Activated T-cell treated with anti-CD3 and anti-CD28 coated beads, Interleukin-2, amount 50 U/mL, for 48 hours (primary cell): ENCODE data around the gene ATG3.
"Not testable (repeated sequence)": the region's sequence is repeated elsewhere in the genome, so short reads cannot be mapped to it uniquely, and the experiment has no call there.

Experiments used
- DNase-seq, 2 experiments: peaks; one replicate each; pipeline ENCODE4 v3.0.0-alpha.2; 2020

The ATG3 gene

GRCh38 chr3:112497897-112498548 is 63.7 kb downstream of the ATG3 start:
- no peak for DNase-seq

GRCh38 chr3:112496366-112497067 is 65.2 kb downstream of the ATG3 start:
- DNase-seq: no peak

GRCh38 chr3:112494448-112494767 is 67.4 kb downstream of the ATG3 start:
- DNase-seq: not testable (repeated sequence)

- DNase-seq: no peak
These were observed 69.6 kb downstream of the ATG3 start for GRCh38 chr3:112492124-112492523.

- DNase-seq: no peak
These were observed 70.4 kb downstream of the ATG3 start for GRCh38 chr3:112491373-112491772.

GRCh38 chr3:112489674-112490479 is 71.9 kb downstream of the ATG3 start:
- no peak for DNase-seq

GRCh38 chr3:112486811-112487505 is 74.8 kb downstream of the ATG3 start:
- DNase-seq: no peak

- DNase-seq: no peak
These were observed 77.4 kb downstream of the ATG3 start for GRCh38 chr3:112484352-112484751.

GRCh38 chr3:112482675-112483074 is 79.1 kb downstream of the ATG3 start:
- DNase-seq: no peak
